Neuron (in vitro differentiated cells): ENCODE data around the gene RFX7.

Experiments
- H2AFZ ChIP-seq: one replicate; pipeline ENCODE4 v1.6.1; 2013; ENCODE audit warnings: low read depth, mild to moderate bottlenecking, inconsistent platforms, low read length, moderate library complexity
- H3K27me3 ChIP-seq: one replicate; pipeline ENCODE4 v1.6.1; 2013; ENCODE audit warnings: low read length; ENCODE audit not compliant: insufficient read depth
- H3K36me3 ChIP-seq: one replicate; pipeline ENCODE4 v1.6.1; 2013; ENCODE audit warnings: low read length; ENCODE audit not compliant: insufficient read depth
- H3K4me1 ChIP-seq: one replicate; pipeline ENCODE4 v1.6.1; 2013; ENCODE audit warnings: low read length; ENCODE audit not compliant: insufficient read depth
- H3K4me3 ChIP-seq: 2 replicates; pipeline ENCODE4 v1.5.1; 2013; ENCODE audit warnings: mild to moderate bottlenecking, low read length, moderate library complexity
- H3K9me3 ChIP-seq: one replicate; pipeline ENCODE4 v1.6.1; 2013; ENCODE audit warnings: low read length

The RFX7 gene

DNA sequence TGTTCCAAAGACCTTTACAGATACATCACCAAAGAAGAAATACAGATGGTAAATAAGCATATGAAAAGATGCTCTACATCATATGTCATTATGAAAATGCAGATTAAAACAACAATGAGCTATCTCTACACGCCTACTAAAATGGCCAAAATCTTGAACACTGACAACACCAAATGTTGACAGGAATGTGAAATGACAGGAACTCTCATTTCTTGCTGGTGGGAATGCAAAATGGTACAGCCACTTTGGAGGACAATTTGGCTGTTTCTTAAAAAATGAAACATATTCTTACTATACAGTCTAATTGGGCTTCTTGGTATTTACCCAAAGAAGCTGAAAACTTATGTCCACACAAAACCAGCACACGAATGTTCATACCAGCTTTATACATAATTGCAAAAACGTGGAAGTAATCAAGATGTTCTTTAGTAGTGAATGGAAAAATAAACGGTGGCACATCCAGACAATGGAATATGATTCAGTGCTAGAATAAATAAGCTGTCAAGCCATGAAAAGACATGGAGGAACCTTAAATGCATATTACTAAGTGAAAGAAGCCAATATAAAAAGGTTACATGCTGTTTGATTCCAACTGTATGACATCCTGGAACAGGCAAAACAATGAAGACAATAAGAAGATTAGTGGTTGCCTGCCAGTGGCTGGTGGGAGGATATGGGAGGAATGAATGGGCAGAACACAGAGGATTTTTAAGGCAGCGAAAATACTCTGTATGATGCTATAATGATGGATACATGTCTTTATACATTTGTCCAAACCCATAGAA lies 169.0 kb downstream of the RFX7 start:
- H2AFZ ChIP-seq, result no peak overlapping the region
- no peaks in the 10 kb centered on the region for H3K9me3 ChIP-seq
- no peaks in the 10 kb centered on the region for H3K27me3 ChIP-seq
- H3K4me1 ChIP-seq, result peaks cover 6% of the 10 kb centered on the region
- no peak overlapping the region for H3K4me3 ChIP-seq
- no peaks in the 10 kb centered on the region for H3K36me3 ChIP-seq

DNA sequence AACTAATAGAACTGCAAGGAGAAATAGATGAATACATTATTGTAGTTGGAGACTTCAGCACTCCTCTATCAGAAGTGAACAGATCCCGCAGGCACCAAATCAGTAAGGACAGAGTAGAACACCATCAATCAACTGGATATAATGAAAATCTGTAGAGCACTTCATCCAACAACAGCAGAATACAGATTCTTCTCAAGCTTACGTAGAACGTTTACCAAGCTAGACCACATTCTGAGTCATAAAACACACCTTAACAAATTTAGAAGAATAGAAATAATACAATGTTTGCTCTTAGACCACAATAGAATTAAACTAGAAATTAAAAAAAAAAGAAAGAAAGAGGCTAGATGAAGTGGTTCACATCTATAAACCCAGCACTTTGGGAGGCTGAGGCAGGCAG lies 179.5 kb downstream of the RFX7 start:
- Histone ChIP-seq H3K9me3 (no peaks in the 10 kb centered on the region), H3K4me3 (no peak overlapping the region), H2AFZ (no peak overlapping the region), H3K36me3 (no peaks in the 10 kb centered on the region), H3K4me1 (peaks cover 3% of the 10 kb centered on the region), H3K27me3 (no peaks in the 10 kb centered on the region)

DNA sequence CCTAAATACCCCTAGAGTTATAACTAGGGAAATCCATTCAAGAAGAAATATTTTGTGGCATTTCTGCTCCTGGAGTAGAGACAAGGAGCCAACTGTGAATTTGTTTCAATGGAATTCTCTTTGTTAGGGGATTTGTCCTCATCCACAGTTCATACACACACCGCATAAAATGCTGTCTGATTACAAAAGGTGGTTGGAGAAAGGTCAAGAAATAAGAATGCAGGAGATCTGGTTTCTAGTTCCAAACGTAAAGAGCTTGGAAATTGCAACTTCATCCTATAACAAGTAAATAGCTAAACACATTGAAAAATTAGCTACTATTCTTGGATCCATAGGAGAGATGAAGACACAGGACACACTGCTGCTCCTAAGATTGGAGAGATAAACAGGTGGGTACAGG lies 184.0 kb downstream of the RFX7 start:
- peaks cover 3% of the 10 kb centered on the region for H3K4me1 ChIP-seq
- H3K36me3 ChIP-seq, result no peaks in the 10 kb centered on the region

DNA sequence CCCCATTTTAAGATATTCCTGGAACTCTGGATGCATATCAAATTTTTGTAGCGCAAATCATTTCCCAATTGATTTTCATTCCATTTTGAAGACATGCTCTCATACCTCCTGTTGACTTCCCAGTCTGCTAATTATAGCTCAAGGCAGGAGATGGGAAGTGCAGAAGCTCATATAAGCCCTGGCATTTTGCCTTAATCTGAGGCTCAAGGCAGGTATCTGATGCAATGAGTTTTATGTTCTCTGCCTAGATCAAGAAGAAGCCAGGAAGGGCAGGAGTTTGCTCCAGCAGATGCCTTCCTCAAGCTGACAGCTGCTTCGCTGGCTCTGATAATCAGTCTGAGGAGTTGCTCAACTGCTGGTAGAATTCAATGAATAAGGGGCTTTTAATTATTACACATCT lies 184.7 kb downstream of the RFX7 start:
- Histone ChIP-seq H3K4me3 (no peak overlapping the region), H3K4me1 (peaks cover 3% of the 10 kb centered on the region), H2AFZ (no peak overlapping the region), H3K9me3 (no peaks in the 10 kb centered on the region), H3K36me3 (no peaks in the 10 kb centered on the region), H3K27me3 (no peaks in the 10 kb centered on the region)

More for the DNA sequence above, 184.0 kb downstream of the RFX7 start:
- Histone ChIP-seq H2AFZ (no peak overlapping the region), H3K27me3 (no peaks in the 10 kb centered on the region), H3K4me3 (no peak overlapping the region), H3K9me3 (no peaks in the 10 kb centered on the region)

GRCh38 chr15:56056626-56057025 lies 187.1 kb downstream of the RFX7 start:
- Histone ChIP-seq H3K4me1 (peaks cover 3% of the 10 kb centered on the region), H3K4me3 (no peak overlapping the region), H3K27me3 (no peaks in the 10 kb centered on the region), H3K36me3 (no peaks in the 10 kb centered on the region), H2AFZ (no peak overlapping the region), H3K9me3 (no peaks in the 10 kb centered on the region)

GRCh38 chr15:56053046-56053400 lies 190.7 kb downstream of the RFX7 start:
- peaks cover 15% of the 10 kb centered on the region for H3K4me1 ChIP-seq

GRCh38 chr15:56052395-56053045 lies 191.2 kb downstream of the RFX7 start:
- H2AFZ ChIP-seq, result no peak overlapping the region
- H3K4me1 ChIP-seq, result peaks cover 15% of the 10 kb centered on the region
- H3K36me3 ChIP-seq, result no peaks in the 10 kb centered on the region
- peaks cover 2% of the 10 kb centered on the region for H3K9me3 ChIP-seq
- no peak overlapping the region for H3K4me3 ChIP-seq
- H3K27me3 ChIP-seq, result no peaks in the 10 kb centered on the region

More at GRCh38 chr15:56053046-56053400, 190.7 kb downstream of the RFX7 start:
- no peak overlapping the region for H3K4me3 ChIP-seq
- H3K27me3 ChIP-seq, result no peaks in the 10 kb centered on the region
- H3K36me3 ChIP-seq, result no peaks in the 10 kb centered on the region
- H3K9me3 ChIP-seq, result no peaks in the 10 kb centered on the region
- H2AFZ ChIP-seq, result no peak overlapping the region

DNA sequence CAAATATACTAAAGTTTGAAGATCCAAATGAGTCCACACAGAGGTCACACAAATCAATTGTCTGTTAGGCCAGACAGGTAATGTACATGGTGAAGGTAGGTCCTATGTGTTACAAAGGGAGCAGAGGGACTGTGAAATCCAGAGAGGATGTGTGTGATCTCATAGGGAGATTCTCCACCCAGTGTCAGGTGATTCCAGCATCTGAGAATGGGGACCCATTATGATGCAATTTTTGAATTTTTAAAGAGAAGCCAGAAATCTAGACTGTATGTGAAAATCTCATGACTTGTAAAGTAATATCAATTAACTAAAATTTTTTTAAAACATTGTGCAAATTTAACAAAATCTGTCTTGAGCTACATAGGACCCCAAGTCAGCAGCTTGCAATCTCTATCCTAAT lies 192.0 kb downstream of the RFX7 start:
- Histone ChIP-seq H3K9me3 (peaks cover 2% of the 10 kb centered on the region), H3K36me3 (no peaks in the 10 kb centered on the region), H2AFZ (no peak overlapping the region), H3K4me1 (peaks cover 15% of the 10 kb centered on the region), H3K27me3 (no peaks in the 10 kb centered on the region), H3K4me3 (no peak overlapping the region)

GRCh38 chr15:56049577-56049976 lies 194.1 kb downstream of the RFX7 start:
- peaks cover 2% of the 10 kb centered on the region for H3K9me3 ChIP-seq

GRCh38 chr15:56047354-56047753 lies 196.3 kb downstream of the RFX7 start:
- Histone ChIP-seq H3K36me3 (no peaks in the 10 kb centered on the region), H2AFZ (no peak overlapping the region), H3K27me3 (no peaks in the 10 kb centered on the region), H3K4me3 (no peak overlapping the region), H3K9me3 (peaks cover 2% of the 10 kb centered on the region), H3K4me1 (peaks cover 20% of the 10 kb centered on the region)

More at GRCh38 chr15:56049577-56049976, 194.1 kb downstream of the RFX7 start:
- Histone ChIP-seq H3K4me3 (no peak overlapping the region), H3K36me3 (no peaks in the 10 kb centered on the region), H2AFZ (no peak overlapping the region), H3K27me3 (no peaks in the 10 kb centered on the region), H3K4me1 (peaks cover 15% of the 10 kb centered on the region)

- H2AFZ ChIP-seq, result no peak overlapping the region
- no peak overlapping the region for H3K4me3 ChIP-seq
- peaks cover 23% of the 10 kb centered on the region for H3K4me1 ChIP-seq
- no peaks in the 10 kb centered on the region for H3K36me3 ChIP-seq
- no peaks in the 10 kb centered on the region for H3K27me3 ChIP-seq
- H3K9me3 ChIP-seq, result peaks cover 2% of the 10 kb centered on the region
Measured at GRCh38 chr15:56045068-56045748, 198.5 kb downstream of the RFX7 start.

DNA sequence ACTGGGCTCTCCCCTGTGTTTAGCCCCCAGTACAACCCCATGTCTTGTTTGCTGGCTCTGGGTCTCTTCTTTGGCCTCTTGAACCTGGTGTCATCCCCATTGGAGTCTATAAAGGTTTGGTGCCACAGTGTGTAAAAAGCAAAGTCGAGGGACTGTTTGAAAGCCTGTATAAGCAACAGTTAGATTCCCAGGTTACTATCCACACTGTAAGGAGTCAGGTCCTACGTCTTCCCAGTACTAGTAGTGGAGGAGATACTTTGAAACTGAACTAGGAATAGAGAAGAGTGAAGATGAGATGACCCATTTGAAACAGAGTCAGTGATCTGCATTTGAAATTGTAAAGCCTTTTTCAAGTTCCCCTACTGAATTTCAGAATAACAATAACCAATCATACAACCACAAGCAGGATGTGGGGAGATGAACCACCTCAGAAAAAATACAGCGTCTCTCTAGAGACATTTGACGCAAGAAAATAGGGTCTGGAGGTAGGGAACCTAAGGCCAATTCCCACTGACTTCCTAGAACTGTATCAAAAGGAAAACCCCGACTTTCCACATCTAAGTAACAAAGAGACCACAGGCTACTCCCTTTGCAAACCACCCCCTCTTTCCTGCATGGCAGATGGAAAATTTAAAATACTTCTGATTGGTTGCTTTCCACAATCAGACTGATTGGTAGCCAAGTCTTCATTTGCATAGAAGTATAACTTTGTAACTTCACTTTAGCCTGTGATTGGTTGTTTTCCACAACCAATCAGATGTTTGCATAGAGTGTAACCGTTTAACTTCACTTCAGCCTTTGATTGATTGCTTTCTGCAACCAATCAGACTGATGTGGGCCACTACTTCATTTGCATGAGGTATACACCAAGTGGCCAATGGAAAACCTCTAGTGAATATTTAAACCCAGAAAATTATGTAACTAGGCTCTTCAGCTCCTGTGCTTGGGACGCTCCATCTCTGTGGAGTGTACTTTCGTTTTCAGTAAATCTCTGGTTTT lies 200.4 kb downstream of the RFX7 start:
- Histone ChIP-seq H3K9me3 (peaks cover 2% of the 10 kb centered on the region), H2AFZ (no peak overlapping the region), H3K27me3 (no peaks in the 10 kb centered on the region), H3K4me1 (peaks cover 15% of the 10 kb centered on the region), H3K36me3 (no peaks in the 10 kb centered on the region), H3K4me3 (no peak overlapping the region)
